NCI-H1417 (cell line): ENCODE data around the gene RTN3.

Experiments
- DNase-seq, 3 experiments: peaks; one replicate each; lab custom pipeline; 2025; lab: John Stamatoyannopoulos, UW

The RTN3 gene

GRCh38 chr11:63738720-63739360, 57.5 kb downstream of the RTN3 start:
- peak; percentile 59 to 86 (median 82) for DNase-seq

GRCh38 chr11:63745304-63746170, 64.2 kb downstream of the RTN3 start:
- no peak for DNase-seq

DNA sequence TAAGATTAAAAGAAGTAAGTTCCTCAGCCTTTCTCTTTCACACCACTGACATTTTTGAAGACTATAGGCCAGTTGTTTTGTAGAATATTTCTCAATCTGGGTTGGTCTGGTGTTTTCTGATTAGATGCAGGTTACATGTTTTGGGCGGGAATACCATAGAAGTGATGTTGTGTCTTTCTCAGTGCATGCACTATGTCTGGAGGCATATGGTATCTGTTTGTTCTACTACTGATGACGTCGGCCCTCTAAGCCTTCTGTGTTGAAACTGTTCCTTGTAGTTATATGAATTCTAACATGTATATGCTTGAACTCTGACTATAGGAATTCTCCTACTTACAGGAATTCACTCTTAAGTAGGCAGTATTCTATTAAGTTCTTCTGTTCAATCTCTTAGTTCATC, 65.7 kb downstream of the RTN3 start:
- DNase-seq, result no peak

DNA sequence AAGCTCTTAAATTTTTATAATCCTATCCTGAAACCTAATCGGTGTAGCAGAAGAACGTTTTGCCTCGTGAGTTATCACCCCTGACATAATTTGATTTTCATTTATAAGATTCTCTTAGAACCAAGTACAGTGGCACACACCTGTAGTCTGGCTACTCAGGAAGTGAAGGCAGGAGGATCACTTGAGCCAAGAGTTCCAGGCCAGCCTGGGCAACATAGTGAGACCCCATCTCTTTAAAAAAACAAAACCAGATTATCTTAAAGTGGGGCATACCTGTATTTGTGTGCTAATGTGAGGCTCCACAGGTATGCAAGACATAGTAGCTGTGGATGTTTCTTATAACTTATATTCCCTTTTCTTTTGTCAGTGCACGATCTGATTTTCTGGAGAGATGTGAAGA, 68.3 kb downstream of the RTN3 start:
- DNase-seq, result no peak

DNA sequence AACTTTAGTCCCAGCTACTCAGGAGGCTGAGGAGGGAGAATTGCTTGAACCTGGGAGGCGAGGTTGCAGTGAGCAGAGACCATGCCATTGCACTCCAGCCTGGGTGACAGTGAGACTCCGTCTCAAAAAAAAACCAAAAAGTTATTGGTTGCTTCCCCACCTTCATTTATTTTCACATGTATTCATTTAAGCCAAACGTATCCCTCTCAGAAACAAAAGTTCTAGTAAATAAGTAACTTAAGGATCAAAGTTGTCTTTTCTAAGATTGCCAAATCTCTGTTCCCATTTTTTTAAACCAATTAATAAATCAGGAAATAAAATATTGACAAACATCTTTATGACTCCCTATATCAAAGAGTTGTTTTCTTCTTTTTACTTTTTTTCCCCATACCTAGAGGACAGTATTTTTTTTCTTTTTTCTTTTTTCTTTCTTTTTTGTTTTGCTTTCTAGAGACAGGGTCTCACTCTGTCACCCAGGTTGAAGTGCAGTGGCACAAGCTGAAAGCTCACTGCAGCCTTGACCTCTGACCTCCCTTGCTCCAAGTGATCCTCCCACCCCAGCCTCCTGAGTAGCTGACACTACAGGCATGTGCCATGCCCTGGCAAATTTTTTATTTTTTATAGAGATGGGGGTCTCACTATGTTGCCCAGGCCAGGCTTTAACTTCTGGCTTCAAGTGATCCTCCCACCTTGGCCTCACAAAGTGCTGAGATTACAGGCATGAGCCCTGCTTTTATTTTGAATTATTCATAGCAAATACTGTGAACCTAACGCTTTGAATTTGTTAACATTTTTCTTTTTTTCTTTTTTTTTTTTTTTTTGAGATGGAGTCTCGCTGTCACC, 75.8 kb downstream of the RTN3 start:
- DNase-seq, result no peak

DNA sequence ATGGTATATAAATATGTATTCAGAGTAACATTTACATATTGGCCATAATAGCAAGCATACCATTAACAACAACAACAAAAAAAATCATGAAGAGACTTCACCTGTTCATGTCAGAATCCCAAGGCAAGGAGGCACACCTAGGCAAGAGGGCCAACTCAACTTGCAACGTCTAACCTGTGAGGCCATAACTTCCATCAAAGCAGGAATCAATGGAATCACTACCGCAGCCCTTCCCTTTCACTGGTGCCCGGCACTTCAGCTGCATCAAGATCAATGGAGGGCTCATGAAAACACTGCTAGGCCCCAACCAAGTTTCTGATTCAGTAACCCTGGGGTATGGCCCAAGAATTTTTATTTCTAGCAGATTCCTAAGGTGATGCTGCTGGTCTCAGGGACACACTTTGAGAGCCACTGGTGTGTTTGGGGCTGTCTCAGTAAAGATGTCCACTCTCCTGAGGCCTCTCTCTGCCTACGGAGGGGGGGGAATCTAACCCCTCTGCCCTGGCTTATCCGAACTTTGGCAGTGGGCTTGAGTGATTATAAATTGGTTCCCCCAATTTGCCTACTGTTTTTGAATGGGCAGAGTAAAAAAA, 79.3 kb downstream of the RTN3 start:
- DNase-seq, result no peak

GRCh38 chr11:63761188-63761587, 79.9 kb downstream of the RTN3 start:
- DNase-seq, result no peak

DNA sequence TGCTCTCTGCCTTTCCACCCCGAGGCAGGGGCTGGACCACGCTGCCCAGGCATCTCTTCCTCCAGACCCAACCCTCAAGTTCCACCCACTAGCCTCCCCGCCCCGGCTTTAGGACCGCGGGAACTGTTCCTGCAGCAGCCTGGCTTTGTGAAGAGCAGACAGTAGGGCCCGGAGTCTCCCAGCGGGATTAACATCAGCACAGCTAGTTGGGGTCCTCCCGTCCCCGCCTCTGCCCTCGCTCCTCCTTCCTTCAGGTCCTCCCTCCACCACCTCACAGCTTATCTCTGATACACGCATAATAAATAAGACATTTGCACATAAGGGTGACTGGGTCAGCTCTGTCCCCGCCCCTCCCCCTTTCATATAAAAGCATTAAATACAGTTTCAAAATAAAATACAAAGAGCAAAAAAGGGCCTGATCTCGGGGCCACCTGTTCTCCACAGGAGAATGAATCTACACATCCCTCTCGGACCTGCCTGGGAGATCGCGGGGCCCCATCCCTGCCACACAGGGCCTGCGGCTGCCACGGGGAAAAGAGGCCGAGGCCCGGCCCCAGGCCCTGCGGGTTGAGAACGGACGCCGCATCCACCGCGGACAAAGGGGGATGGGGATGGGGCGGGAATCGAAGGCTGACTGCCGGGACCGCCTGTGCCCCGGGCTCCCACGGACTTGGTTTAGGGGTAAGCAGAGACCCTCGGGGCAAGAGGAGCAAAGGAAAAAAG, 80.8 kb downstream of the RTN3 start:
- no peak for DNase-seq

DNA sequence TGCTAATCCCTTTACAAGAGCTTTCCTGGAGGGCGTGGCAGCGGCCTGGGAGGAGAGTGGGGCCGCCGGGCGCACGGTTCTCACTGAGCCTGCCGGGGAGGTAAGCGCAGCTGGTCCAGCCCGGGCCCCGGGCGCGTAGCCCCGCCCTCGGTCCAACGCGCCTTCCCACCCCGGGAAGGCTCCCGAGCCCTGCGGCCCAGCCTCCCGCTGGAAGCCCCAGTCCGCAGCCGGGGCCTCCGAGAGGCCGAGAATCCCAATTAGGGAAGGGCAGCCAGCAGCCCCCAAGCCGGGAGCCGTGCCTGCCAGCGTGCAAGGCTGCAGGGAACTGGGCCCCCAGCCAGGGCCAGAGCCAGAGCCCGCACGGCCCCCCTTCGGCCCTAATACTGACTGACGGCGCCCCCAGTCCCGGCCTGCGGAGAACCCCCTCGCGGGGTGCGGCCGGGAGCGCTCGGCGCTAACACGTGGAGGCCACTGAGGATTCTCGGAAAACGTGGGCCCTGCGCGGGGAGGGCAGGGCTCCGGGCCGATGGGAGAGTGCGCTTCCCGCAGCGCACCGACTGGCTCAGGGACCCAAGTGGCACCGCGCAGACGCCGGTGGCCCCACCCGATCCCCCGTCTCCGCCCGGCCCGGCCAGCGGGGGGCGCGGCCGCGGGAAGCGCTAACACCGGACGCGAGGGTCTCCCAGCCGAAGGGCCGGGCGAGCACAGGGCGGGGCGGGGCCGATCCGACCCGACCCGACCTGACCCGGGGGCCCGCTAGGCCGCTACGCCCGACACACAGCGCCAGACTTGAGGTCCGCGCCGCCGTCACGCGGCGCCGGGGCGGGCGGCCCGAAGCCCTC, 81.6 kb downstream of the RTN3 start:
- DNase-seq, result peak in 1 of 3 experiments; percentile 55

- no peak for DNase-seq
Observed at GRCh38 chr11:63763496-63764339, 82.4 kb downstream of the RTN3 start.

DNA sequence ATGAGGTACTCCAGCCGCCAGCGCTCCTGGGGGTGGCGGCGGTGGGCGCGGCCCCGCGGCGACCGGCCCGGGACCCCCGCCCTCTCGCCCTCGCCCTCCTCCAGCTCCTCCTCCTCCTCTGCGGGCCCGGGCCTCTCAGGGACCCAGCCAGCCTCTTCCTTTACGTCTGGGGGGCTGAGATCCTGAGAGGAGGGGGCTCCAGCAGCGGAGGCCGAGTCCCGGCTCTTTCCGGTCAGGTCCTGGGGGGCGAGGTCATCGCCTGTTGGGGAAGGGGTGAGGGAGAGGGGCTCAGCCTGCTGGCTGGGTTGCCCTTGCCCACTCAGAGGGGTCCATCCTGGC, 83.0 kb downstream of the RTN3 start:
- no peak for DNase-seq

DNA sequence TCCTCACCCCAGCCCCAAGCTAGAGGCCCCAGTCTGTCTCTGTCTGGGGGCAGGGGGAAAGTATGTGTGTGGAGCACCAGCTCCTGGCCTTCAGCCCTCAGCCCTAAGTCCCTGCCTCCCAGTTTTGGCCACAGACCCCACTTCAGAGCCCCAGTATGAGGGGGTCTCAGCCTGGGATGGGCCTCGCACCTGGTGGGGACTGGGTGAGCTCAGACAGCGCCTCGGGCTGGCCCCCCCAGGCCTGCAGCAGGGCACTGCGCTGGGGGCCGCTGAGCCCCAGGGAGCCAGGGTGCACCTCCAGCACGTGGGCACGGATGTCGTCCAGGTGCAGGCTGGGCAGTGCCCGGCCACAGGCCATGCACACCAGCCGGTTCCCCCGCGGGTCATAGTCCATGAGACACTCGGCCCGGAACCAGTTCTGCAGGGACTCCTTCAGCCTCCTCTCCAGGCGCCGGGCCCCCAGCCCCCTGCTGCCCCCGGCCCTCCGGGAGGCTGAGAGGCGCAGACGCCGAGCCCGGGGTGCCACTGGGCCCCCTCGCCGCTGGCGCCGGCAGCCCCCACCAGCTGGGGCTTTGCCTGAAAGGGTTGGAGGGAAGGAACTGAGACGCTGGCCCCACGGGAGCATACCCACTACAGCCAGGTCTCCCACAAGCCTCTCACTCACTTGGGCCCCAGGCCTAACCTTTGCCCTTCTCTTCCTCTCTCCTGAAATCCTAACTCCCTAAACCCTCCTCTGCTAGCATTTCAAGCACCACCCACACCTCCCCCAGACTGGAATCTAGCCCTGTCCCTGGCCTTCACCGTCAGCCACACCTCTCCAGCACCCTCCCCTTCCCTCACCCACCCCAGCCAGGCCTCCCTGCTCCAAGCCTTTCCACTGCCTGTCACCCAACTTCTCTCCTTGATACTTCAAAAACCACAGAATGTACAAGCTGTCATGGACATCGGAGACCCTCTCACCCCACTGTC, 83.7 kb downstream of the RTN3 start:
- no peak for DNase-seq

GRCh38 chr11:63765688-63766241, 84.5 kb downstream of the RTN3 start:
- no peak for DNase-seq

DNA sequence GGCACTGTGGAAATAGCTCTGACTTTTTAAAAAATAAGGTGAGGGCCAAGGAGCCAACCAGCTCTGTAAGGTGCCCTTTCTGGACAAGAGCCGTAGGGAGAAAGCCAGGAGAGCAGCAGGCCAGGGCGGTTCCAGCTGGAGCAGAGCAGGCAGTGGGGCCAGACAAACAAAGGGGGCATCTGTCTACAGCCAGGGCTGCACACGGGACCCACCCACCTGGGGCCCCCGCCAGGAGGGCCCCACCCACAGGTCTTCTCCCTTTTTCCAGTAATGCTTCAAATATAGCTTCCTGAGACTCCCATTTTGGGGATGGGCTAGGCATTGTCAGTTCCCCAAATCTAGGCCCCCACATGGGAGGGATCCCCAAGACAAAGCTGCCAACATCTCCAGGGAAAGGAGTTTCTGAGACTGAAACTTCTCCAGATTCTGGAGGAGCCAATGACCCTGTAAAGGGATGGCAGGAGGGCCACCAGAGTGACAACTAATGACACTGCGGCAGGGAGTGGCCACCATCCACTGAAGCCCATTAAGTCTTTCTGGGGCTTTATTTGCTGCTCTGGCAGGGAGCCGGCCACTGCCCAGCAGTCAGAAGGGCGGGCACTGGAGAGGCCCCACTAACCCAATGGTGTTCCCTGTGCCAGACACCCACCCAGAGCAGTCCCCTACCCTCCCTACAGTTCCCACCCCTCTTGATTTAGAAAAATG, 85.4 kb downstream of the RTN3 start:
- no peak for DNase-seq

DNA sequence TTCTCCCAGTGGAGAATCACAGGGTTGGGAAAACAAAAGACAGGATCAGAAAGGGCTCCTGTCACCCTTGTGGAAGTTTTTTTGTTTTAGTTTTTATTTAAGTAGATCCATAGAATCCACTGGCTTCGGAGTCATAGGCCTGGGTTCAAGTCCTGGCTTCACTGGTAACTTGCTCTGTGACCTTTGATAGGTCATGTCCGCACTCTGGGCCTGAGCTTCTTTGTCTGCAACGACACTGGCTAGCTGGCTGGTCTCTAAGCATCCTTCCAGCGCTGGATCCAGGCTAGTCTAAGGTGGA, 85.9 kb downstream of the RTN3 start:
- DNase-seq, result no peak

DNA sequence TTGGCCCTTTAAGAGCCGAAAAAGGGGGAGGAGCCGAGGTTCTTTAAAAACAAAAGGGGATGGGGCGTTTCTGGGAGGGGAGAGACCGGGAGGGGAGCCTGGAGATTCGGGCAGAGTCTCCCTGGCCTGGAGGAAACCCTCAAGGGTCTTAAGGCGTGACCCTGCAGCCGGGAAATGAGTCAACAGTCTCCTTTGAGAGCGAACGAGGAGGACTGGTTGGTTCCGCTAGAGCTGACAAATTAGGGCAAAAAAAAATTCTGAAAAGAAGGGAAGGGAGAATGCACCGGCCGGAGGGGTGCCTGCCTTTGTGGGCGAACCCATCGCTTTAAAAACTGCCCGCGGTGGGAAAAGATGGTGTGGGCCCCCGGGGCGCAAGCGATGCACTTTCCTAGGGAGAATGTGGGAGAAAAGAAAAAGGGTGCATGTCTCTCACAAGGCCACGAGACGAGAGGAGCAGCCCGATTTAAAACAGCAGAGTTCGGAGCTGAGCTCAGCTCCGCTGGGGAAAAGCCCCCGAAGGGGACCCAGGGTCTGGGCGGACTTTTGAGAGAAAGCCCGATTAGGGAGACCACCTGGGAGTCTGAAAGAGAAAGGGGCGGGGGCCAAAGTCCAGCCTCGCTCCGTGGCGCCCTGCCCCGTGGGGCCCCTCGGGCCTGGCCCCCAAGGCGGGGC, 86.4 kb downstream of the RTN3 start:
- peak; percentile 54 to 84 (median 74) for DNase-seq
